Activated naive CD4-positive, alpha-beta T cell treated with anti-CD3 and anti-CD28 coated beads, Interleukin-2, amount 10 ng/mL, durations not matched to agents 5 hours and 36 hours (primary cell): ENCODE data around the gene PHYHIPL. TPM values are rescaled to one million over a fixed set of nuclear protein-coding genes. Genes with fewer than 3 reads are reported as not detected.

Experiments used
- total RNA-seq, 2 experiments: library from RNA; stranded (reverse); gene quantifications; one replicate each; pipeline ENCODE4 v1.2.3, GENCODE V29; 2021

Gene PHYHIPL
- total RNA-seq = not detected

GRCh38 chr10:59176241-59177030 is at the start of gene PHYHIPL:
TSS of gene PHYHIPL (plus strand) at chr10:59176643. CDS start at chr10:59176854, 211 bp downstream.

Other genes starting within 250 kb of the PHYHIPL start
- not detected for gene FAM13C, start 185.9 kb downstream of the PHYHIPL start, total RNA-seq